Stimulated activated CD8-positive, alpha-beta memory T cell treated with anti-CD3 and anti-CD28 coated beads, Interleukin-12 subunit alpha, Interleukin-12 subunit beta, amount 100 ng/mL, for 4 hours (primary cell): ENCODE measurements around the gene P3H3.
"Not testable (repeated sequence)": the region's sequence is repeated elsewhere in the genome, so short reads cannot be mapped to it uniquely, and the experiment has no call there.

Experiments
- DNase-seq: peaks from one replicate; pipeline ENCODE4 v3.0.0-alpha.2; 2020; ENCODE audit warnings: low read depth

Gene P3H3

GRCh38 chr12:6845395-6845794 lies 17.2 kb downstream of the P3H3 start:
- DNase-seq = no peak

DNA sequence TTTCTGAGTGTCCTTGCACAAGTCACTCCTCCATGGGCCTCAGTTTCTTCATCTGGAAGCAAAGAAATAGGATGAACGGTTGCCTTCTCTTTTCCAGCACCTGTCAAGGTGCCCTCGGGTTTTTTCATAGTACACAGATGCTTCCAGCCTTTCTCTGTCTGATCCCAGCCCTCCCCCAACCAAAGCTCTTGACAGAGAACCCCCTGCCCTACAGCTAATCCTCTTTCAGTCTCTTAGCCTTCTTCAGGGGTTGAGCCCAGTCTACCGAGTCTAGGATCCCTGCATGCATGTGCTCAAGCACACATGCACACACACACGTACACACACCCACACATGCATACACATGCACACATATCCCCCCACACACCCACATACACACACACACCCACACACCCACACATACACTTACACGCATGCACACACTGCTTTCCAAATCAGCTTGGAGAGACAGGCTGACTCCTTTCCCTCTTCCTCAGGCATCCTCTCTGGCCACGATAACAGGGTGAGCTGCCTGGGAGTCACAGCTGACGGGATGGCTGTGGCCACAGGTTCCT lies 18.2 kb downstream of the P3H3 start:
- no peak for DNase-seq

GRCh38 chr12:6847676-6848075 lies 19.5 kb downstream of the P3H3 start:
- no peak for DNase-seq

- DNase-seq = no peak
Observed at GRCh38 chr12:6849427-6849826, 21.2 kb downstream of the P3H3 start.

DNA sequence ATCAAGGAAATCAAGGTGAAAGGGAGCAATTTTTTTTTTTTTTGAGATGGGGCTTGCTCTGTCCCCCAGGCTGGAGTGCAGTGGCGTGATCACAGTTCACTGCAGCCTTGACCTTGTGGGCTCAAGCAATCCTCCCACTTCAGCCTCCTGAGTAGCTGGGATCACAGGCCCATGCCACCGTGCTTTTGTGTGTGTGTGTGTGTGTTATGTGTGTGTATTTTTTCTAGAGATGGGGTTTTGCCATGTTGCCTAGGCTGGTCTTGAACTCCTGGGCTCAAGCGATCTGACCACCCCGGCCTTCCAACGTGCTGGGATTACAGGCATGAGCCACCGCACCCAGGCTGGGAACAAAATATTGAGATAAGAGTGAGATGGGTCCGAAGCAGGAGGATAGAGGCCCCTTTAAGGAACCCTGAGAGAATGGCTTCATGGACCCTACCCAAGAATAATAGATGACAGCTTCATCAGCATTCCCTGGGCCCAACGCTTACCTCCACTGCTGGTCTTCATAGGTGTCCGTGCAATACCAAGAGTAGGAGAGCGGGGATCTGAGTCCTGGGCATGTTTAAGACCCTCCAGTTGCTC lies 21.9 kb downstream of the P3H3 start:
- DNase-seq = no peak

DNA sequence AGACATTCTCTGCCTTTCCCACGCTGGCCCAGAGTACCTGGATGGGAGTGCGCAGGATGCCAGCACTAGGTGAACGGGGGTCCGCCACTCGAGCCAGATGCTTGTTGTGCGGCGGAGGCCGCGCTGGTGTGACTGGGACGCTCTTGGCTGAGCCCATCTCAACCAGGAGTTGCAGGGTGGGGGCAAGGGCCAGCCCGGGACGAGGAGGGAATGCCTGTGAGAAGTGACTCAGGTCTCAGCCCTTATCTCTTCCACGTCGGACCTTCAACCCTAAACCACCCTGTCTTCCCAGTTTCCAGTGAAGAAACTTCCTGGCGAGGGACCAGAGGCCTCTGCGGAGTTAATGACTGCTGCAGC lies 22.6 kb downstream of the P3H3 start:
- no peak for DNase-seq

GRCh38 chr12:6851153-6851920 lies 23.1 kb downstream of the P3H3 start, which contains the start of gene CDCA3:
TSS of gene CDCA3 (minus strand) at chr12:6851286. CDS start at chr12:6850952, 334 bp downstream.
- peak; percentile 72 for DNase-seq

GRCh38 chr12:6851921-6852650 lies 23.9 kb downstream of the P3H3 start, which contains the start of gene USP5:
TSS of gene USP5 (plus strand) at chr12:6852150. CDS start at chr12:6852180, 30 bp downstream.
- DNase-seq = peak; percentile 96

GRCh38 chr12:6852651-6853354 lies 24.6 kb downstream of the P3H3 start:
- no peak for DNase-seq

- no peak for DNase-seq
Observed at GRCh38 chr12:6853626-6854025, 25.4 kb downstream of the P3H3 start.

DNA sequence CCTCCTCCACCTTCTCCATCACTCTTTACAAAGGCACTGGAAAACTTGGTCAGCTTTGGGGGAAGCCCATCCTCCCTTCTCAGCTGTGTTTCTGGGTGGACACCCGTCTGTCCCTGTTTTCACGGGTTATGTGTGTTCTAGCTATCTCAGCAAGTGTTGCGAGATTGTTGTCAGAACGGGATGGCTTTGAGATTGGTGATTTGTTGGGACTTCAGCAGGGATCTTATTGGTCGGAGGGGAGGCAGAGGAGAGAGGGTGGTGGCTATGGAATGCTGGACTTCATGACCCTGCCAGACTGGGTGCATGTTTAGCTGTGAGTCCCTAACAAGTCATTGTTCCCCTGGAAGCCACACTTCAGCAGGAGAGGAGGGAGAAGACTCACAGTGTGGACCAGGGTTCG lies 25.8 kb downstream of the P3H3 start:
- no peak for DNase-seq

- DNase-seq = no peak
Observed at GRCh38 chr12:6855322-6855721, 27.1 kb downstream of the P3H3 start.

DNA sequence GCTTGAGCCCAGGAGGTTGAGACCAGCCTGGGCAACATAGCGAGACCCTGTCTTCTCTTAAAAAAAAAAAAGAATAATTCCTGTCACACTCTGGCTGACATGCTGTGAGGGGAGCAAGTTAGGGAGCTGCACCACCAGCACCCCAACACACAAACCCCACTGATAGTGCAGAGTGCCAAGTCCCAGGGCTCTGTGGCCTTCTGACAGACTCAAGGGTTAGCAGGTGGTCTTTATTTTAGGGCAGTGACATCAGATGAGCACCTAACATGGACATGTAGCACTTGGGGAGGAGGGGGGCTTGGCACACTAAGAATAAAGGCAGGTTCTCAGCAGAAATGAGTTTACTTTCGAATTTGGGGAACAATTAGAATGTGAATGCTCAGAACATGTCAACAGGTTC lies 30.6 kb downstream of the P3H3 start:
- no peak for DNase-seq

DNA sequence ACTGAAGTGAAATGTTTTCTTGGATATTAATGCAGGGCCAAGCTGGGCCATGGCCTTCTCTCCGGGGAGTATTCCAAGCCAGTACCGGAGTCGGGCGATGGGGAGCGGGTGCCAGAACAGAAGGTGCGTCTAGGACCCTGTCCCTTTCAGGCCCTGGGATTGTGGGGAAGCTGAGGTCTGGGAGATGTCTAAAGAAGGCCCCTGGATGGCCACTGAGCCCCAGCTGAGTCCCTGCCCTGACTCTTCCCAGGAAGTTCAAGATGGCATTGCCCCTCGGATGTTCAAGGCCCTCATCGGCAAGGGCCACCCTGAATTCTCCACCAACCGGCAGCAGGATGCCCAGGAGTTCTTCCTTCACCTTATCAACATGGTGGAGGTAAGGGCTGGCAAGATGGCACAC lies 31.9 kb downstream of the P3H3 start:
- DNase-seq = no peak

GRCh38 chr12:6860942-6861341 lies 32.7 kb downstream of the P3H3 start:
- no peak for DNase-seq

DNA sequence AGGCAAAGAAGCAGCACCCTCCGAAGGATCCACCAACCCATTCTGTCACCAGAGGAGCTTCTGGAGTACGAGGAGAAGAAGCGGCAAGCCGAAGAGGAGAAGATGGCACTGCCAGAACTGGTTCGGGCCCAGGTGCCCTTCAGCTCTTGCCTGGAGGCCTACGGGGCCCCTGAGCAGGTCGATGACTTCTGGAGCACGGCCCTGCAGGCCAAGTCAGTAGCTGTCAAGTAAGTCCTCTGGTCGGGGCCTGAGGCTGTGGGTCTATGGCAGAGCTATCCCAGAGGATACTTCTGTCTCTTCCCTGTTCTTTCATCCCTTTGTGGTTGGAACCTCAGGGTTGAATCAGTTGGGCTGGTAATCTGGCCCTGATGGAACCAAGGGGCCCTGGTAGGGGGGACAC lies 33.2 kb downstream of the P3H3 start:
- DNase-seq = no peak

- DNase-seq = no peak
Observed at GRCh38 chr12:6863033-6863432, 34.8 kb downstream of the P3H3 start.

DNA sequence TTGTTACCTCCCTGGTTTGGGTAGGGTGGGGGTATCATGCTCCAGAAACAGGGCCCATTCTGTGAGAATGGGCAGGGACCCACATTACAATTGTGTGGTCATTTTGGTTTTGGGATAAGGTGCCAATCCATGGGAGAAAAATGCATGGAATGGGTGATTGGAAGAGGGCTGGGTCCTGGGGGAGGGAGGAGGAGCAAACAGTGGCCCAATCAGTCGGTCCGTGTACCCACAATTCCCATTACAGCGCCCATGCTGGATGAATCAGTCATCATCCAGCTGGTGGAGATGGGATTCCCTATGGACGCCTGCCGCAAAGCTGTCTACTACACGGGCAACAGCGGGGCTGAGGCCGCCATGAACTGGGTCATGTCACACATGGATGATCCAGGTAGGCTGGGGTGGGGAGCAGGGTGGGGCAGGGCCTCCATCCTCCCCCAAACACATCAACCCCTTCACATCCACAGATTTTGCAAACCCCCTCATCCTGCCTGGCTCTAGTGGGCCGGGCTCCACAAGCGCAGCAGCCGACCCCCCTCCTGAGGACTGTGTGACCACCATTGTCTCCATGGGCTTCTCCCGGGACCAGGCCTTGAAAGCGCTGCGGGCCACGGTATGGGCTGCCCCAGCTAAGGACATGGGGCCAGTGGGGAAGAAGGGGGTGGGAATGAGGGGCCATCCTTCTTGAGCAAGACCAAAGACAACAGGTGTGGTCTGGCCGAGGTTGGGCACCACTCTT lies 35.5 kb downstream of the P3H3 start:
- no peak for DNase-seq

GRCh38 chr12:6865307-6865706 lies 37.1 kb downstream of the P3H3 start:
- not testable (repeated sequence) for DNase-seq

GRCh38 chr12:6866163-6866919 lies 38.1 kb downstream of the P3H3 start:
- no peak for DNase-seq

- no peak for DNase-seq
Observed at GRCh38 chr12:6866920-6867412, 38.8 kb downstream of the P3H3 start.
